Measurements from ENCODE around the gene PARD3B. TPM values are rescaled to one million over a fixed set of nuclear protein-coding genes. Genes with fewer than 3 reads are reported as not detected.

Gene PARD3B
- total RNA-seq, 1 donor from 2014 or later: 1.6 TPM

GRCh38 chr2:204535356-204535755, 9.9 kb upstream of the PARD3B start:
- Histone ChIP-seq H3K36me3 (ENCODE audit: control insufficient read depth, insufficient read depth, low read length) (no peaks in the 10 kb centered on the region), H3K4me3 (ENCODE audit: low read depth, low read length) (no peak overlapping the region), H3K27me3 (ENCODE audit: control insufficient read depth, insufficient read depth, low read length) (no peaks in the 10 kb centered on the region)
- FAIRE-seq (no peak), DNase-seq (ENCODE audit: low read depth) (no peak)
- no peak for TF ChIP-seq CTCF (IDR thresholded peaks at IDR 0.05; ENCODE audit: insufficient read depth, low read length, severe bottlenecking)

GRCh38 chr2:204535764-204536163, 9.5 kb upstream of the PARD3B start:
- DNase-seq (ENCODE audit: low read depth) (peak; percentile 7), FAIRE-seq (no peak)
- Histone ChIP-seq H3K27me3 (ENCODE audit: control insufficient read depth, insufficient read depth, low read length) (no peaks in the 10 kb centered on the region), H3K4me3 (ENCODE audit: low read depth, low read length) (no peak overlapping the region), H3K36me3 (ENCODE audit: control insufficient read depth, insufficient read depth, low read length) (no peaks in the 10 kb centered on the region)
- TF ChIP-seq CTCF (IDR thresholded peaks at IDR 0.05; ENCODE audit: insufficient read depth, low read length, severe bottlenecking): no peak

- no peaks in the 10 kb centered on the region for H3K36me3 ChIP-seq (ENCODE audit: control insufficient read depth, insufficient read depth, low read length)
- no peak for DNase-seq (ENCODE audit: low read depth)
- H3K27me3 ChIP-seq (ENCODE audit: control insufficient read depth, insufficient read depth, low read length): peaks cover under 1% of the 10 kb centered on the region
- no peak for TF ChIP-seq CTCF (IDR thresholded peaks at IDR 0.05; ENCODE audit: insufficient read depth, low read length, severe bottlenecking)
- FAIRE-seq: no peak
- H3K4me3 ChIP-seq (ENCODE audit: low read depth, low read length): no peak overlapping the region
These were observed 6.9 kb upstream of the PARD3B start for GRCh38 chr2:204538182-204539018.

DNA sequence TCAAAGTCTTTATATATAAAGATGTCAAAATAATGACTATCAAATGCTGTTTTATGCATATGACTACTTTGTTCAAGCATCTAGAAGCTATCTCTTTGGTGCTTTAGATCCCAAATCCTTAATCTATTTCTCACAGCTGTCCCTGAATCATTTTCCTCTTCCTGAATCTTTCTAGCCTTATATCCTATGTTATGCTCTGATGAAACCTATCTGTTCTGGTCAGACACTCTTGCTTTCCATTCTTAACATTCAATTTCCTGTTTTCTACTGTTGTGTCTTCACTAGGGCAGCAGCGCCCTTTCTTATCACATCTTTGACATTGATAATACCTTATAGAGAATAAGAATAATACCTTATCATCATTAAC, 6.3 kb upstream of the PARD3B start:
- no peak for TF ChIP-seq CTCF (IDR thresholded peaks at IDR 0.05; ENCODE audit: insufficient read depth, low read length, severe bottlenecking)
- Histone ChIP-seq H3K36me3 (ENCODE audit: control insufficient read depth, insufficient read depth, low read length) (no peaks in the 10 kb centered on the region), H3K4me3 (ENCODE audit: low read depth, low read length) (no peak overlapping the region), H3K27me3 (ENCODE audit: control insufficient read depth, insufficient read depth, low read length) (peaks cover 3% of the 10 kb centered on the region)
- DNase-seq (ENCODE audit: low read depth): no peak
- FAIRE-seq: no peak

DNA sequence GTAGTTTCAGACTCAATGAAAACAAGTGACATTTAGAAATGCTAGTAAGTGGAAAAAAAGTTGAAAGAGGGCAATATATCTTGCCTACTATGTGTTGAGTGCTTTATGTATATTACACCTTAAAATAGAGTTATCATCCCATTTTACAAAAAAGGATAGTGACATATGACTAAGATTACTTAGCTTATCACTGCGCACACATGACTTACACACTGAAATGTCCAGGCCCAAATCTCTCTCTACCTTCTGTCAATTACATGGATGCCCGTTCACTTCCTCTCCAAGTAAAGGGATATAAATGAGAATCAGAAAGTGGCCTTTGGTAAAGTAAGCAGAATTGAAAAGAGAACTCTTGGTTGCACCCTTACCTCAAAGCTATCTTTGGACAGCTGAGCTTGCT, 3.6 kb upstream of the PARD3B start:
- FAIRE-seq: no peak

More for the DNA sequence above, 3.6 kb upstream of the PARD3B start:
- TF ChIP-seq CTCF (IDR thresholded peaks at IDR 0.05; ENCODE audit: insufficient read depth, low read length, severe bottlenecking): no peak
- Histone ChIP-seq H3K4me3 (ENCODE audit: low read depth, low read length) (no peak overlapping the region), H3K36me3 (ENCODE audit: control insufficient read depth, insufficient read depth, low read length) (no peaks in the 10 kb centered on the region), H3K27me3 (ENCODE audit: control insufficient read depth, insufficient read depth, low read length) (peaks cover 6% of the 10 kb centered on the region)
- no peak for DNase-seq (ENCODE audit: low read depth)

All from bronchial epithelial cell (primary cell).